RPMI7951 (cell line): Measurements from ENCODE around the gene ERGIC1. TPM values are rescaled to one million over a fixed set of nuclear protein-coding genes. Genes with fewer than 3 reads are reported as not detected.
"Not testable (repeated sequence)": the region's sequence is repeated elsewhere in the genome, so short reads cannot be mapped to it uniquely, and the experiment has no call there.

Experiments used
- DNase-seq: peaks from one replicate; pipeline ENCODE4 v3.0.0-alpha.2; 2012; ENCODE audit warnings: low read depth
- total RNA-seq: library from RNA; depleted of rRNA; stranded (reverse); fragments of >200 nt; shearing (Covaris generic); gene quantifications from 2 replicates; pipeline ENCODE4 v1.2.3, GENCODE V29; 2014; rRNA removed

ERGIC1 gene
- total RNA-seq: 71.8 and 91.3 TPM in 2 replicates

GRCh38 chr5:172833686-172834414, at the start of gene ERGIC1:
Gene ERGIC1 (plus strand): TSS chr5:172834251. CDS start chr5:172834414, 163 bp downstream.
- DNase-seq: peak; percentile 79

GRCh38 chr5:172785429-172786088, 48.5 kb upstream of the ERGIC1 start:
- no peak for DNase-seq

- DNase-seq: no peak
Measured at GRCh38 chr5:172786736-172787462, 47.2 kb upstream of the ERGIC1 start.

- not testable (repeated sequence) for DNase-seq
Measured at GRCh38 chr5:172787538-172787937, 46.5 kb upstream of the ERGIC1 start.

GRCh38 chr5:172788771-172789686, 45.0 kb upstream of the ERGIC1 start:
- no peak for DNase-seq

GRCh38 chr5:172789687-172790495, 44.2 kb upstream of the ERGIC1 start:
- peak; percentile 83 for DNase-seq

- DNase-seq: no peak
Measured at GRCh38 chr5:172790496-172790889, 43.6 kb upstream of the ERGIC1 start.

- no peak for DNase-seq
Measured at GRCh38 chr5:172791286-172791685, 42.8 kb upstream of the ERGIC1 start.

- no peak for DNase-seq
Measured at GRCh38 chr5:172791726-172792445, 42.2 kb upstream of the ERGIC1 start.

- DNase-seq: peak; percentile 66
Measured at GRCh38 chr5:172792701-172793570, 41.1 kb upstream of the ERGIC1 start.

GRCh38 chr5:172793577-172794488, 40.2 kb upstream of the ERGIC1 start:
- peak; percentile 58 for DNase-seq

- DNase-seq: peak; percentile 91
Measured at GRCh38 chr5:172795318-172795977, 38.6 kb upstream of the ERGIC1 start.

GRCh38 chr5:172796306-172796705, 37.7 kb upstream of the ERGIC1 start:
- DNase-seq: no peak

- DNase-seq: no peak
Measured at GRCh38 chr5:172797771-172798191, 36.3 kb upstream of the ERGIC1 start.

- peak; percentile 55 for DNase-seq
Measured at GRCh38 chr5:172798422-172799215, 35.4 kb upstream of the ERGIC1 start.

GRCh38 chr5:172799416-172799815, 34.6 kb upstream of the ERGIC1 start:
- no peak for DNase-seq
